ENCODE data around the gene HAAO. TPM values are rescaled to one million over a fixed set of nuclear protein-coding genes. Genes with fewer than 3 reads are reported as not detected.

HAAO gene
- total RNA-seq, 1 experiment from 2014 or later = 47.5 TPM

GRCh38 chr2:42770288-42771131 lies 21.9 kb downstream of the HAAO start:
- peak in 1 of 2 experiments; percentile 53 for DNase-seq
- Mint-ChIP-seq H3K27me3 (ENCODE audit: insufficient read depth, unreplicated experiment) (no peaks in the 10 kb centered on the region), H3K4me3 (ENCODE audit: unreplicated experiment) (no peak overlapping the region), H3K9me3 (ENCODE audit: unreplicated experiment) (no peaks in the 10 kb centered on the region), H3K36me3 (ENCODE audit: insufficient read depth, unreplicated experiment) (peaks cover 16% of the 10 kb centered on the region), H3K27ac (ENCODE audit: unreplicated experiment) (no peak overlapping the region), H3K4me1 (ENCODE audit: low read depth, unreplicated experiment) (no peaks in the 10 kb centered on the region)
- Histone ChIP-seq H3K4me1 (no peaks in the 10 kb centered on the region), H3K27me3 (replicated peaks; ENCODE audit: control insufficient read depth, insufficient read depth, low read length) (no peaks in the 10 kb centered on the region), H3K9me3 (no peaks in the 10 kb centered on the region), H3K36me3 (ENCODE audit: control insufficient read depth, insufficient read depth, low read length) (no peaks in the 10 kb centered on the region), H3K4me3 (ENCODE audit: low read depth, low read length) (no peak overlapping the region)
- intact Hi-C loops (cut with micrococcal nuclease; ENCODE audit: unreplicated experiment) = no loop called here
- peak; percentile 35 to 63 for TF ChIP-seq CTCF (IDR thresholded peaks at IDR 0.05; ENCODE audit: insufficient read depth in 1 of 2, low read depth in 1 of 2, low read length in 1 of 2, severe bottlenecking in 1 of 2, unreplicated experiment in 1 of 2)
- no TSS peak for BruUV-seq (replicated peaks)
- CTCF ChIA-PET = no interaction called here
- POLR2A ChIA-PET = no interaction called here

GRCh38 chr2:42769583-42770287 lies 22.6 kb downstream of the HAAO start:
- H3K4me3 Mint-ChIP-seq (ENCODE audit: unreplicated experiment) = no peak overlapping the region
- no peak overlapping the region for H3K27ac Mint-ChIP-seq (ENCODE audit: unreplicated experiment)
- H3K27me3 Mint-ChIP-seq (ENCODE audit: insufficient read depth, unreplicated experiment) = no peaks in the 10 kb centered on the region
- TF ChIP-seq CTCF (IDR thresholded peaks at IDR 0.05; ENCODE audit: insufficient read depth in 1 of 2, low read depth in 1 of 2, low read length in 1 of 2, severe bottlenecking in 1 of 2, unreplicated experiment in 1 of 2) = no peak
- no peaks in the 10 kb centered on the region for H3K9me3 ChIP-seq
- intact Hi-C loops (cut with micrococcal nuclease; ENCODE audit: unreplicated experiment) = no loop called here
- CTCF ChIA-PET = interaction anchor here (0.6 kb wide), 1 partner anchor 107 kb away, joined by 3 read pairs; no protein-coding TSS in a partner anchor
- no TSS peak for BruUV-seq (replicated peaks)
- no peak for DNase-seq
- POLR2A ChIA-PET = no interaction called here
- H3K36me3 ChIP-seq (ENCODE audit: control insufficient read depth, insufficient read depth, low read length) = no peaks in the 10 kb centered on the region
- H3K4me3 ChIP-seq (ENCODE audit: low read depth, low read length) = no peak overlapping the region
- no peaks in the 10 kb centered on the region for H3K4me1 Mint-ChIP-seq (ENCODE audit: low read depth, unreplicated experiment)
- H3K4me1 ChIP-seq = no peaks in the 10 kb centered on the region
- peaks cover 13% of the 10 kb centered on the region for H3K36me3 Mint-ChIP-seq (ENCODE audit: insufficient read depth, unreplicated experiment)
- no peaks in the 10 kb centered on the region for H3K27me3 ChIP-seq (replicated peaks; ENCODE audit: control insufficient read depth, insufficient read depth, low read length)
- H3K9me3 Mint-ChIP-seq (ENCODE audit: unreplicated experiment) = no peaks in the 10 kb centered on the region

GRCh38 chr2:42768706-42769256 lies 23.6 kb downstream of the HAAO start:
- H3K27me3 Mint-ChIP-seq (ENCODE audit: insufficient read depth, unreplicated experiment) = no peaks in the 10 kb centered on the region
- intact Hi-C loops (cut with micrococcal nuclease; ENCODE audit: unreplicated experiment) = no loop called here
- CTCF ChIA-PET = no interaction called here
- no peaks in the 10 kb centered on the region for H3K36me3 ChIP-seq (ENCODE audit: control insufficient read depth, insufficient read depth, low read length)
- no peak overlapping the region for H3K4me3 ChIP-seq (ENCODE audit: low read depth, low read length)
- no TSS peak for BruUV-seq (replicated peaks)
- no peaks in the 10 kb centered on the region for H3K27me3 ChIP-seq (replicated peaks; ENCODE audit: control insufficient read depth, insufficient read depth, low read length)
- no peaks in the 10 kb centered on the region for H3K4me1 Mint-ChIP-seq (ENCODE audit: low read depth, unreplicated experiment)
- POLR2A ChIA-PET = no interaction called here
- DNase-seq = no peak
- no peaks in the 10 kb centered on the region for H3K9me3 Mint-ChIP-seq (ENCODE audit: unreplicated experiment)
- H3K27ac Mint-ChIP-seq (ENCODE audit: unreplicated experiment) = no peak overlapping the region
- no peak for TF ChIP-seq CTCF (IDR thresholded peaks at IDR 0.05; ENCODE audit: insufficient read depth in 1 of 2, low read depth in 1 of 2, low read length in 1 of 2, severe bottlenecking in 1 of 2, unreplicated experiment in 1 of 2)
- no peaks in the 10 kb centered on the region for H3K4me1 ChIP-seq
- H3K9me3 ChIP-seq = no peaks in the 10 kb centered on the region
- H3K4me3 Mint-ChIP-seq (ENCODE audit: unreplicated experiment) = no peak overlapping the region
- H3K36me3 Mint-ChIP-seq (ENCODE audit: insufficient read depth, unreplicated experiment) = peaks cover 7% of the 10 kb centered on the region
